Erythroblast (primary cell): ENCODE data around the gene RAD51B.

ENCODE experiments used
- GATA1 ChIP-seq: IDR thresholded peaks from 2 replicates; pipeline ENCODE4 v1.6.1; 2011; ENCODE audit warnings: low read depth, mild to moderate bottlenecking, control low read depth, low read length, moderate library complexity
- POLR2A ChIP-seq: IDR thresholded peaks from 2 replicates; pipeline ENCODE4 v1.6.1; 2011; ENCODE audit warnings: mild to moderate bottlenecking, low read length

GRCh38 chr14:68238551-68238950 is 419.0 kb downstream of the RAD51B start:
- no peak for TF ChIP-seq POLR2A
- no peak for TF ChIP-seq GATA1
